ENCODE measurements around the gene ZXDC.

The ZXDC gene

DNA sequence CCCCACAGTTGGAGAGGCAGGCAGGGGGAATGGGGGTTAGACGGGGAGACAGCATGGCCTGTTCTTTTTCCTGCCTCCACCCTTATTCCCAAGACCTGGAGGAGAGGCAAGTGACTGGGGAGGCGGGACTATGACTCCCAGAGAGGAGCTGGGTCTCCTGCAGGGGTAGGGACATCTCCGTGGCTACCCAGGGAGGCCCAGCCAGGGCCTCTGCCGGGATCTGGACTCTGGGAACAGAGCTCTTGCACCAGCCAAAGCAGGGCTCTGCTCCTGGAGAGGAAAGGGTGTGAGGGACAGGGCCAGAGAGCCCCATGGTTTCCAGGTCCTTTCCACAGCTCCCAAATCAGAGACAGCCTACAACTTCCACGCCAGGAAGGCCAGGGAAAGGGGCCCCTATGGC lies 58.2 kb downstream of the ZXDC start:
- DNase-seq (ENCODE audit: low read depth), result no peak
- TF ChIP-seq, protein P1, sequence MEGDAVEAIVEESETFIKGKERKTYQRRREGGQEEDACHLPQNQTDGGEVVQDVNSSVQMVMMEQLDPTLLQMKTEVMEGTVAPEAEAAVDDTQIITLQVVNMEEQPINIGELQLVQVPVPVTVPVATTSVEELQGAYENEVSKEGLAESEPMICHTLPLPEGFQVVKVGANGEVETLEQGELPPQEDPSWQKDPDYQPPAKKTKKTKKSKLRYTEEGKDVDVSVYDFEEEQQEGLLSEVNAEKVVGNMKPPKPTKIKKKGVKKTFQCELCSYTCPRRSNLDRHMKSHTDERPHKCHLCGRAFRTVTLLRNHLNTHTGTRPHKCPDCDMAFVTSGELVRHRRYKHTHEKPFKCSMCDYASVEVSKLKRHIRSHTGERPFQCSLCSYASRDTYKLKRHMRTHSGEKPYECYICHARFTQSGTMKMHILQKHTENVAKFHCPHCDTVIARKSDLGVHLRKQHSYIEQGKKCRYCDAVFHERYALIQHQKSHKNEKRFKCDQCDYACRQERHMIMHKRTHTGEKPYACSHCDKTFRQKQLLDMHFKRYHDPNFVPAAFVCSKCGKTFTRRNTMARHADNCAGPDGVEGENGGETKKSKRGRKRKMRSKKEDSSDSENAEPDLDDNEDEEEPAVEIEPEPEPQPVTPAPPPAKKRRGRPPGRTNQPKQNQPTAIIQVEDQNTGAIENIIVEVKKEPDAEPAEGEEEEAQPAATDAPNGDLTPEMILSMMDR (IDR thresholded peaks at IDR 0.05; ENCODE audit: control insufficient read depth, insufficient read depth, low read depth, low read length, missing control alignments), result no peak
- no peak overlapping the region for H3K4me3 ChIP-seq (ENCODE audit: control insufficient read depth, low read depth, low read length)

DNA sequence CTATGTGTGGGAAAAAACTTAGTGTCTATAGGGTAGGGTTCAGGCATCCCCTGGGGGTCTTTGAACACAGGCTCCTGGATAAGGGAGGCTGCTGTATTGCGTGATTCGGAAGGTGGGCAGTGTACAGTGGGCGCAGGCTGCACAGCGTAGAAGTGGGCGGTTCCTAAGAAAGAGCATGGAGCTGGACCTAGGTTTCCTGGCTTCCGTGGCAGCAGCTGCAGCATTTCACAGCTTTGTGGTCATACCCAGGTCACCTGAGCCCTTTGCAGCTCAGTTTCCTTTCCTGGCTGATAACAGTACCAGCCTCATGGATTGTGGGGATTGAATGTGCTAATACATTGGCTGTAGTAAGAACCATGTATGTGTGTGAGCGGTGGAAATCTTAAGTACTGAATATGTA lies 58.7 kb downstream of the ZXDC start:
- H3K4me3 ChIP-seq (ENCODE audit: control insufficient read depth, low read depth, low read length), result no peak overlapping the region
- TF ChIP-seq, protein P1 (IDR thresholded peaks at IDR 0.05; ENCODE audit: control insufficient read depth, insufficient read depth, low read depth, low read length, missing control alignments), result no peak
- DNase-seq (ENCODE audit: low read depth), result no peak

DNA sequence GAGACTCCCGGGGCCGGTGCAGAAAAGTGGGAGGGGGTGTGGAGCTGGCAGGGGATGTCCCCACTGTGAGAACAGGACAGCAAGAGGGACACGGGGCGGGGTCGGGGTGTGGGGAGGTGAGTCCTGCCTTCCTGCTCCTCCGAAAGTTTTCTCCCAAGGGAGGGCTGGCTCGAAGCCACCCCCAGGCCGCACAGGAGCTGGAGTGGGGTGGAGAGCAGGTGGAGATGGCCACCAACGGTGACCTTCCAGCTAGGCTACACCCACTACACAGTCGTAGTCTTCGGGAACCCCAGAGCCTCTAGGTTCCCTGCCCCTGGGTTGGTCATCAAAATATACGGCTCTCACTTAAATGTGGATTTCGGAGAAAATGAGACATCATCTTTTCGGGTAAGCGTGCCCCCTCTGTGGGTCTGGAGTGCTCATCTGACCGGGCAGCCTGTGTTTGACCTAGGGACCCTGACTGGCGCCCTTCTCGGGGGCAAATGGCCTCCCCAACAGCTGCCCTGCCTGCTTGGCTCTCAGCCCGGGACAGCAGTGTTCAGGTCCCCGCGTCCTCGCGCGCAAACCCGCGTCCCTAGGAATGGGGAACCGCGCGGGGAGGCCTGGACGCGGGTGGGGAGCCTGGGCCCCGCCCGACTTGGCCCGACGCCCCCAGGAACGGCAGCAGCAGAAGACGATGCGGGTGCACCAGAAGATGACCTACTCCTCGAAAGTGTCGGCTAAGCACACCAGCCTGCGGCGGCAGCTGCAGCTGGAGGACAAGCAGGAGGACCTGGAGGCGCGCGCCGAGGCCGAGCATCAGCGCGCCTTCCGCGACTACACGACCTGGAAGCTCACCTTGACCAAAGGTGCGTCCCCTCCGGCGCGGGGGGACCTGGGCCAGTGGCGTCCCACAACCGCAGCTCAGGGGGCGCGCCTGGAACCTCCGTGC lies 59.8 kb downstream of the ZXDC start:
- no peak for DNase-seq (ENCODE audit: low read depth)
- TF ChIP-seq, protein P1 (IDR thresholded peaks at IDR 0.05; ENCODE audit: control insufficient read depth, insufficient read depth, low read depth, low read length, missing control alignments), result no peak
- no peak overlapping the region for H3K4me3 ChIP-seq (ENCODE audit: control insufficient read depth, low read depth, low read length)

DNA sequence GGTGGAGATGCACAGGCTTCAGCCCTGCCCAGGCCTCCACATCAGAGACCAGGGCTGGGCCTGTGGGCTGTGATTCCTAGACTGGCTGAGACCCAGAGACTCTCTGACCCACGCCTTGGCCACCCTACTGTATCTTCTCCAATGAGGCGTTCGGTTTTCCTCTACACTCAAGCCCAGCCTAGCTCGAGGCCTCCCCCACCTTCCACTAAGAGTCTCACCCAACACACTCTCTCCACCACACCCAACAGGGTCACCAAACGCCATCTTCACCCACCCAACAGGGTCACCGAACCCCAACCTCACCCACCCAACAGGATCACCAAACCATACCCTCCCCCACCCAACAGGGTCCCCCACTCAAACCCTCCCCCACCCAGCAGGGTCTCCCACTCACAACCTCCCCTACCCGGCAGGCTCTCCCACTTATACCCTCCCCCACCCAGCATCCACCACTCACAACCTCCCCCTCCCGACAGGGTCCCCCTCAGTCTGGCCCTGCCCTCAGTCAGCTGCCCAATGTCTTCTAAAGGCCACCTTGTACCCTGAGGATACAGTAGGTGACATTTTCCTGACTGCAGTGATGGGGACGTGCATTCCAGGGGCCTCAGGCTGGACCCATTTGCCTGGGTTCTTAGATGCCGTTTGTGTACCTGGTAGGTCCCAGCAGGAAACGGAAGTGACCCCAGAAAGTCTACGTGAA lies 60.6 kb downstream of the ZXDC start:
- H3K4me3 ChIP-seq (ENCODE audit: control insufficient read depth, low read depth, low read length), result no peak overlapping the region
- TF ChIP-seq, protein P1 (IDR thresholded peaks at IDR 0.05; ENCODE audit: control insufficient read depth, insufficient read depth, low read depth, low read length, missing control alignments), result no peak
- no peak for DNase-seq (ENCODE audit: low read depth)

DNA sequence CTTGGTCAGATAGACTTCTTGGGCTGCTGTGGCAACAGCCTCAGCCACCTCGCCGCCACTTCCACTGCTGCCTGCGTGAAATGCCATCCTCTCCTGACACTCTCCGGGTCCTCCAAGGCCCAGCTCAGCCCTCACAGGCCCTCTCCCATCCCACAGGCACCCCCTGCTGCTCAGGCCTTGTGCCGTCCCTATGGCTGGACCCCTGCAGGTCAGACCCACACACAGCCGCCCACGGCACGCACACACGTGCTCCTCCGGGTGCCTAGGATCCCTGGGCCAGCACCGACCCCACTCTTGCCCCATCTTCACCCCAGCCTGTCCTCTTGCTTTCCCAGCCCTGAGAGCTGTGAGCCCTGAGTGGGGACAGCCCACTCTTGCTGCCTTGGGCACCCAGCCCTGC lies 61.3 kb downstream of the ZXDC start:
- H3K4me3 ChIP-seq (ENCODE audit: control insufficient read depth, low read depth, low read length), result no peak overlapping the region
- DNase-seq (ENCODE audit: low read depth), result no peak
- TF ChIP-seq, protein P1 (IDR thresholded peaks at IDR 0.05; ENCODE audit: control insufficient read depth, insufficient read depth, low read depth, low read length, missing control alignments), result no peak

DNA sequence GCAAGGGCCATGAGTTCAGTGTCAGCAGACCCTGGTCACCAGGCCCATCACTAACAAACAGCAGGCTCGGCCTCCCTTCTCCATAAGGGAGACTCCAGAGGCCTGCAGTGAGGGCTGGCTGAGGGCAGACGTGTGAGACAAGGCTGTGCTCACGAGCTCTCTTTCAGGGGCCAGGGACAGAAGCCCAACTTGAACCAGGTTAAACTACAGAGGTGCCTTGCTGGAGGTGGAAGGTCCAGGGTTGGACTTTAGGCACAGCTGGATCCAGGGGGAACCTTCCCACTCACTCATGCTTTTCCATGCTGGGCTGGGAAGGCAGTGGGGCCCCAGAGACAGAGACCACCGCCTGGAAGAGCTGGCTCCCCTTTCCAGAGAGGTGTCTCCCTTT lies 62.0 kb downstream of the ZXDC start:
- TF ChIP-seq, protein P1 (IDR thresholded peaks at IDR 0.05; ENCODE audit: control insufficient read depth, insufficient read depth, low read depth, low read length, missing control alignments), result no peak

More for the DNA sequence above, 62.0 kb downstream of the ZXDC start:
- no peak overlapping the region for H3K4me3 ChIP-seq (ENCODE audit: control insufficient read depth, low read depth, low read length)
- no peak for DNase-seq (ENCODE audit: low read depth)
